Liver (tissue), 9 donors: ENCODE measurements around the gene DNM3. TPM values are rescaled to one million over a fixed set of nuclear protein-coding genes. Genes with fewer than 3 reads are reported as not detected.

ENCODE experiments used
- DNase-seq: peaks from one replicate; pipeline ENCODE4 v3.0.0-alpha.2; 2017; ENCODE audit warnings: low spot score
- H3K27ac ChIP-seq, 2 donors: one replicate each; pipeline ENCODE4 v1.7.0; 2013; ENCODE audit warnings: inconsistent platforms in 2 of 2, low read length in 2 of 2, control low read depth in 1 of 2, low read depth in 1 of 2, mild to moderate bottlenecking in 1 of 2
- H3K27me3 ChIP-seq, 4 donors: one replicate each; pipeline versions ENCODE4 v1.6.1 to v1.7.0; 2013; ENCODE audit warnings: low read length in 3 of 4, inconsistent platforms in 1 of 4, mild to moderate bottlenecking in 1 of 4, moderate library complexity in 1 of 4; ENCODE audit not compliant: control insufficient read depth in 4 of 4, insufficient read depth in 4 of 4
- H3K36me3 ChIP-seq, 4 donors: one replicate each; pipeline versions ENCODE4 v1.6.1 to v1.7.0; 2013; ENCODE audit warnings: low read length in 3 of 4, mild to moderate bottlenecking in 3 of 4, low read depth in 1 of 4, moderate library complexity in 1 of 4; ENCODE audit not compliant: control insufficient read depth in 4 of 4, insufficient read depth in 3 of 4
- H3K4me1 ChIP-seq, 4 donors: one replicate each; pipeline versions ENCODE4 v1.6.1 to v1.7.0; 2013; ENCODE audit warnings: low read length in 3 of 4, mild to moderate bottlenecking in 3 of 4, moderate library complexity in 1 of 4; ENCODE audit not compliant: control insufficient read depth in 4 of 4, insufficient read depth in 4 of 4
- H3K4me3 ChIP-seq, 3 donors: one replicate each; pipeline versions ENCODE4 v1.6.1 to v1.7.0; 2013; ENCODE audit warnings: low read length in 3 of 3, control low read depth in 1 of 3, low read depth in 1 of 3, mild to moderate bottlenecking in 1 of 3
- H3K9ac ChIP-seq, 2 donors: one replicate each; pipeline ENCODE4 v1.7.0; 2013; ENCODE audit warnings: low read length in 2 of 2, mild to moderate bottlenecking in 2 of 2, moderate library complexity in 2 of 2, control low read depth in 1 of 2, low read depth in 1 of 2
- H3K9me3 ChIP-seq, 4 donors: one replicate each; pipeline versions ENCODE4 v1.6.1 to v1.7.0; 2013; ENCODE audit warnings: low read length in 3 of 4; ENCODE audit not compliant: control insufficient read depth in 4 of 4
- CTCF ChIP-seq: fragments of 150-350 bp; IDR thresholded peaks from 2 replicates; pipeline ENCODE4 v1.5.1; 2017; ENCODE audit warnings: improper control_type of control experiment, low read depth, low read length; ENCODE audit not compliant: missing input control
- FOXA1 ChIP-seq: IDR thresholded peaks from 2 replicates; pipeline ENCODE4 v1.6.1; 2016; ENCODE audit warnings: antibody characterized with exemption
- HNF4A ChIP-seq, 2 donors: conservative IDR thresholded peaks; 2 replicates each; pipeline ENCODE4 v1.6.1; 2016; ENCODE audit warnings: antibody characterized with exemption in 2 of 2, mild to moderate bottlenecking in 2 of 2
- JUND ChIP-seq, 2 donors: IDR thresholded peaks; 2 replicates each; pipeline ENCODE4 v1.6.1; 2016; ENCODE audit warnings: antibody characterized with exemption in 2 of 2
- NR2F2 ChIP-seq: IDR thresholded peaks from 2 replicates; pipeline ENCODE4 v1.6.1; 2016; ENCODE audit warnings: antibody characterized with exemption
- RAD21 ChIP-seq, 2 donors: IDR thresholded peaks; 2 replicates each; pipeline ENCODE4 v1.6.1; 2016; ENCODE audit warnings: antibody characterized with exemption in 2 of 2, mild to moderate bottlenecking in 2 of 2
- SP1 ChIP-seq: IDR thresholded peaks from 2 replicates; pipeline ENCODE4 v1.6.1; 2018; ENCODE audit warnings: antibody characterized with exemption, mild to moderate bottlenecking
- TAF1 ChIP-seq: conservative IDR thresholded peaks from 2 replicates; pipeline ENCODE4 v1.6.1; 2016; ENCODE audit warnings: antibody characterized with exemption, mild to moderate bottlenecking
- YY1 ChIP-seq: IDR thresholded peaks from 2 replicates; pipeline ENCODE4 v1.6.1; 2016; ENCODE audit warnings: antibody characterized with exemption, mild to moderate bottlenecking
- WGBS: extraction: QIAGEN DNeasy Blood & Tissue Kit; methylation state at CpG from one replicate; pipeline ENCODE4 v1.1.7; 2013; 5-methylcytosine and 5-hydroxymethylcytosine counted together
- polyA plus RNA-seq, 2 donors: library from polyadenylated mRNA; stranded (reverse) in 1 of 2; unstranded in 1 of 2; fragments of 200-250 nt in 1 of 2; fragments of >200 nt in 1 of 2; fragmentation: Nextera tagmentation in 1 of 2; extraction: Ambion mirVana in 1 of 2; gene quantifications; one replicate each; pipeline versions ENCODE4 v1.2.1 to v1.2.3, GENCODE V29; 2013 to 2015
- total RNA-seq, 2 donors: library from RNA; depleted of rRNA; stranded (reverse); fragments of >200 nt; gene quantifications; one replicate each; pipeline ENCODE4 v1.2.3, GENCODE V29; 2014
- TF ChIP-seq, protein P1 (sequence below): IDR thresholded peaks from 2 replicates; pipeline ENCODE4 v1.6.1; 2016; ENCODE audit warnings: antibody characterized with exemption
- TF ChIP-seq, protein P2 (sequence below): IDR thresholded peaks from 2 replicates; pipeline ENCODE4 v1.6.1; 2016; ENCODE audit warnings: antibody characterized with exemption, mild to moderate bottlenecking
- TF ChIP-seq, protein P3 (sequence below): IDR thresholded peaks from 2 replicates; pipeline ENCODE4 v1.6.1; 2016; ENCODE audit warnings: antibody characterized with exemption
- donor health status: healthy.
- donor health status: healthy.
- donor health status: healthy.
- donor health status: healthy.
- donor health status: healthy.

Gene DNM3
- total and polyA plus RNA-seq, 4 donors: 0.08 to 3.2 (median 1.0) TPM

GRCh38 chr1:172321451-172321850, 480.2 kb downstream of the DNM3 start:
- no peak for TF ChIP-seq HNF4A (conservative IDR thresholded peaks at IDR 0.05)
- no peak for TF ChIP-seq CTCF
- no peak for TF ChIP-seq RAD21 (IDR thresholded peaks at IDR 0.05)
- TF ChIP-seq, protein P1, sequence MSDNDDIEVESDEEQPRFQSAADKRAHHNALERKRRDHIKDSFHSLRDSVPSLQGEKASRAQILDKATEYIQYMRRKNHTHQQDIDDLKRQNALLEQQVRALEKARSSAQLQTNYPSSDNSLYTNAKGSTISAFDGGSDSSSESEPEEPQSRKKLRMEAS: no peak
- no peak for TF ChIP-seq YY1
- TF ChIP-seq, protein P2, sequence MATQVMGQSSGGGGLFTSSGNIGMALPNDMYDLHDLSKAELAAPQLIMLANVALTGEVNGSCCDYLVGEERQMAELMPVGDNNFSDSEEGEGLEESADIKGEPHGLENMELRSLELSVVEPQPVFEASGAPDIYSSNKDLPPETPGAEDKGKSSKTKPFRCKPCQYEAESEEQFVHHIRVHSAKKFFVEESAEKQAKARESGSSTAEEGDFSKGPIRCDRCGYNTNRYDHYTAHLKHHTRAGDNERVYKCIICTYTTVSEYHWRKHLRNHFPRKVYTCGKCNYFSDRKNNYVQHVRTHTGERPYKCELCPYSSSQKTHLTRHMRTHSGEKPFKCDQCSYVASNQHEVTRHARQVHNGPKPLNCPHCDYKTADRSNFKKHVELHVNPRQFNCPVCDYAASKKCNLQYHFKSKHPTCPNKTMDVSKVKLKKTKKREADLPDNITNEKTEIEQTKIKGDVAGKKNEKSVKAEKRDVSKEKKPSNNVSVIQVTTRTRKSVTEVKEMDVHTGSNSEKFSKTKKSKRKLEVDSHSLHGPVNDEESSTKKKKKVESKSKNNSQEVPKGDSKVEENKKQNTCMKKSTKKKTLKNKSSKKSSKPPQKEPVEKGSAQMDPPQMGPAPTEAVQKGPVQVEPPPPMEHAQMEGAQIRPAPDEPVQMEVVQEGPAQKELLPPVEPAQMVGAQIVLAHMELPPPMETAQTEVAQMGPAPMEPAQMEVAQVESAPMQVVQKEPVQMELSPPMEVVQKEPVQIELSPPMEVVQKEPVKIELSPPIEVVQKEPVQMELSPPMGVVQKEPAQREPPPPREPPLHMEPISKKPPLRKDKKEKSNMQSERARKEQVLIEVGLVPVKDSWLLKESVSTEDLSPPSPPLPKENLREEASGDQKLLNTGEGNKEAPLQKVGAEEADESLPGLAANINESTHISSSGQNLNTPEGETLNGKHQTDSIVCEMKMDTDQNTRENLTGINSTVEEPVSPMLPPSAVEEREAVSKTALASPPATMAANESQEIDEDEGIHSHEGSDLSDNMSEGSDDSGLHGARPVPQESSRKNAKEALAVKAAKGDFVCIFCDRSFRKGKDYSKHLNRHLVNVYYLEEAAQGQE: no peak
- no peak for TF ChIP-seq FOXA1
- no peak for TF ChIP-seq NR2F2
- TF ChIP-seq, protein P3, sequence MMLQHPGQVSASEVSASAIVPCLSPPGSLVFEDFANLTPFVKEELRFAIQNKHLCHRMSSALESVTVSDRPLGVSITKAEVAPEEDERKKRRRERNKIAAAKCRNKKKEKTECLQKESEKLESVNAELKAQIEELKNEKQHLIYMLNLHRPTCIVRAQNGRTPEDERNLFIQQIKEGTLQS: no peak
- TF ChIP-seq TAF1: no peak
- no peak for TF ChIP-seq JUND (IDR thresholded peaks at IDR 0.05)
- H3K9me3 ChIP-seq: no peaks in the 10 kb centered on the region
- no peak for DNase-seq
- 84% methylated on average over 4 of the region's 4 CpGs for WGBS
- no peaks in the 10 kb centered on the region for H3K36me3 ChIP-seq
- no peak overlapping the region for H3K4me3 ChIP-seq
- H3K27ac ChIP-seq: no peak overlapping the region
- no peaks in the 10 kb centered on the region for H3K27me3 ChIP-seq
- no peak overlapping the region for H3K9ac ChIP-seq
- no peaks in the 10 kb centered on the region for H3K4me1 ChIP-seq

DNA sequence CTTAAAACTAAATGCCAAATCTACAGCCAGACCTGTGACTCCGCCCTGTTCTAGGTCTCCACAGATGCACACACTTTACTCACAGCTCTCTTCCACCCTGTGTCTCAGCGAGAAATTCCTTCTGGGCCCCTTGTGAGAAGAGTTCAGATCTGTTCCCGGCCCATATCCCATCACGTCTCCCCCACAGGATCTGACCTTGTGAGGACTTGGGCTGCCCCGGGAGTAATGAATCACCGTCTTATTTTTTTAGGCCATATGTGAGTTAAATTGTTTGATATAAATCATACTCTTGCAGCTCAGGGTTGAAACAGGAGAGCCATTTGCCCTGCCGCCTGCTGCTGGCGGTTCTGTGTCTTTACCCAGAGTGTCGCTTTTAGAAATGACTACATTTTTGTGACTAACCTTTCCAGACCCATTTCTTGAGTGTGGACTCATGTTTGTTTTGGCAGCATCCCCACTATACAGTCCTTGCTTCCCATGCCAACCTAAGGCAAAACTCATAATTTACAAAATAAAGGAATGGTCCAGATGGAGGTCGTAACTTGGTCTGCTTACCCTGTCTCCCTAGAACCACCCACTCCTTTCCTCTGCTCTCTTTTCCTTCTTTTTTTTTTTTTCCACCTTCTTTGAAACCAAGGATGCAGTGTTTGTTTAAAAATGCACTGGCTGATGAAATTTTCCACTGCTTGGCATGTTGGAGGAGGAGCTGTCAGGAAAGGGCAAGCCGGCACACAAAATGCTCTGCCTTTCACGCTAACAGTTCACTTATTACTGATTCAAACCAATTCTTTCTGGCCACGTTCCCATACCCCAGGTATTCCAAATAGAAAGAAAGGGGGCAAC, 481.1 kb downstream of the DNM3 start:
- 86% methylated on average over 13 of the region's 13 CpGs for WGBS
- DNase-seq: no peak
- Histone ChIP-seq H3K27me3 (no peaks in the 10 kb centered on the region), H3K9me3 (no peaks in the 10 kb centered on the region), H3K36me3 (no peaks in the 10 kb centered on the region), H3K4me1 (no peaks in the 10 kb centered on the region), H3K4me3 (no peak overlapping the region), H3K27ac (no peak overlapping the region), H3K9ac (no peak overlapping the region)
- TF ChIP-seq SP1: no peak
- TF ChIP-seq, protein P3: no peak
- TF ChIP-seq FOXA1: no peak
